Measurements from ENCODE around the gene CDC14A. TPM values are rescaled to one million over a fixed set of nuclear protein-coding genes. Genes with fewer than 3 reads are reported as not detected.

CDC14A gene
- total RNA-seq, 2 experiments from 2014 or later, result 16.0 to 18.4 TPM

DNA sequence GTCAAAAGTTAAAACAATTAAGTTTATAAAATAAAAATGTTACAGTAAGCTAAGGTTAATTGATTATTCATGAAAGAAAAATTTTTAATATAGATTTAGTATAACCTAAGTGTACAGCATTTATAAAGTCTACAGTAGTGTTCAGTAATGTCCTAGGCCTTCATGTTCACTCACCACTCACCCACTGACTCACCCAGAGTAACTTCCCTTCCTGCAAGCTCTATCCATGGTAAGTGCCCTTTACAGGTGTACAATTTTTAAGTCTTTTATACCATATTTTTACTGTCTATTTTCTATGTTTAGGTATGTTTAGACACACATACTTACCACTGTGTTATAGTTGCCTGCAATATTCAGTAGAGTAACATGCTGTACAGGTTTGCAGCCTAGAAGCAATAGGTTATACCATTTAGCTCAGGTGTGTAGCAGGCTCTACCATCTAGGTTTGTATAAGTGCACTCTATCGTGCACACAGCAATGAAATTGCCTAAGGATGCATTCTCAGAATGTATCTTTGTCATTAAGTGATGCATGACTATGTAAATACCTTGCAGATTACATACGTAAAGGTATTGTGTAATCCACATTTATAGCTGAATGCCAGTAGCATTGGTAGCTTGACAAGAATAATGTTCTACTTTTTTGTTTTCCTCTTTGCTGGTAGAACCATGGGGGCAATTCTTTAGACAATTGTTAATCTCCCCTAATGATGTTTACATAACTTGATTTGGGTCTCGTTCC, 149.9 kb downstream of the CDC14A start:
- CTCF ChIA-PET, result no interaction called here
- POLR2A ChIA-PET, result interaction anchor here (0.6 kb wide), 1 partner anchor 213 kb away, joined by 3 read pairs; no protein-coding TSS in a partner anchor

- CTCF ChIA-PET, result no interaction called here
- POLR2A ChIA-PET, result no interaction called here
Measured at GRCh38 chr1:100506217-100506616, 153.9 kb downstream of the CDC14A start.

- ChIA-PET POLR2A (no interaction called here), CTCF (no interaction called here)
Measured at GRCh38 chr1:100510451-100510850, 158.1 kb downstream of the CDC14A start.

DNA sequence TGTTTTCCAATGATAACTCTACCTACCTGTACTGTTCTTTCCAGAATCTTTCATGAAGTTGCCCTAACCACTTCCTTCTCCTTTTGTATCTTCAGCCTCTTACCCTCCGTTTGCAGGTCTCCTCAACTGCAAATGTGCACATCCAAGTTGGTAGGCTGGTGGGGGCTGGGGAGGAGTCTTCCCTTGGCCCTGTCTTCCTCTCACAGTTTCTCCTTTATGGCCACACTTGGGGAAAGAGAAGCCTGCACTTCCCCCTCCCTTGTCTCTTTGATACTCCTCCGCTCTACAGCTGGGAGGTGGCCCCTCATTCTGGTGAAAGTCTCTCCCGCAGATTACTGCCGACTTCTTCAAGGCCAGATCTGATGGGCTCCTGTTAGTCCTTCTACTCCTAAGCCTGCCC, 158.8 kb downstream of the CDC14A start:
- CTCF ChIA-PET, result no interaction called here
- POLR2A ChIA-PET, result no interaction called here

DNA sequence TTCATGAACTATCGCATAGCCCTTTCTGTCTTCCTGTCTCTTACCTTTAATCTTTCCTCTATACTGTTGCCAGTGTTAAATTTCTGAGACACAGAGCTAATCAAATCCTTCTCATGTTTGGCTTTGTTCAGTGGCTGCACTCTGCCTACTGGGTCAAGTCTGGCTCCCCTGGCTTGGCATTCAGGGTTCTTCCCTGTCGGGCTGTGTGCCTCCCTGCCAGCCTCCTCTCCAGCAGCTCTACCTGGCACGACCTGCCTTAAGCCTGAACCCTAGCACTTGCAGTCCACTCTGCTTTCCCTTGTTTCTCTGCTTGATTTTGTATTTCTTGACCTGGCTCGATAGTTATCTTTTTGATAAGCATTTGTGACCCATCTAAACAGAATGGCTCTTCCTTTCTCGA, 159.5 kb downstream of the CDC14A start:
- CTCF ChIA-PET, result no interaction called here
- POLR2A ChIA-PET, result no interaction called here

DNA sequence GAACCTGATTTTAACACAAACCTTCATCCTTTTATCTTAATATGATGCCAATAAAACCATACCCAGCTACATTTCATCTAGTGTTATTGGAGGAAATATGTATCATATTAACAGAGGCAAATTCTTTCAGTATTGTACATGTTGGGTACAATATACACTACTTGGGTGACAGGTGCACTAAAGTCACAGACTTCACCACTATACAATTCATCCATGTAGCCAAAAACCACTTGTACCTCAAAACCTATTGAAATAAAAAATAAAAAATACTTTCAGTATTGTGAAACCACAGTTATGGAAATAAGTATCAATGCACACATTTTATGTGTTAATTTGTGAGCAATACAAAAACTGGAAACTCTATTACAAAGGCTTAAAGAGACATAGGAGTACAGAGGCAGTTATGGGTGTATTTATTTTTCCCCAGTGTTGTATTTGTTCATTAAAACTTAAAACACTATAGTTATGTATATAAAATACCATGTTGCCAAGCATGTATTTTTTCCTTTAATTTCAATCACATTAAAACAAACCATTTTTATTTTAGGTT, 160.6 kb downstream of the CDC14A start:
- ChIA-PET CTCF (no interaction called here), POLR2A (no interaction called here)

- POLR2A ChIA-PET, result no interaction called here
- CTCF ChIA-PET, result interaction anchor here (0.5 to 0.6 kb wide), 2 partner anchors 282 to 501 kb away, joined by 3 read pairs; no protein-coding TSS in a partner anchor
Measured at GRCh38 chr1:100516857-100517256, 164.6 kb downstream of the CDC14A start.

DNA sequence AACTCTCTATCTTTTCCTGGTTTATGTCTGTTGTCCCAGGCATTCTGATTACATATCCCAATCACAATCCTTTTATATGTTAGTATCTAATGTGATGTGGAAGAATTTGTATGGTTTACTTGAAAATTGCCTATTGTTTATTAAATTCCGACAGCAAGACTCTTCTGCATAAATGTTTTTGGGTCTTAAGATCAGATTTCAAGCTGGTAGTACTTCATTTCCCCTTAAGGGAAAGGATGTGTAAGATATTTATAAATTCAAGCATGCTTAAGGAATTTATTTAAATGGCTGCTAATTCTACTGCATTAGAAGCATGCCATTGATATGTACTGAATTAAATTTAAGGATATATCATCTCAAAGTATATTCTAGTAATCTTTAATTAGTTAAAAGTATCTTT, 165.2 kb downstream of the CDC14A start:
- POLR2A ChIA-PET, result no interaction called here
- CTCF ChIA-PET, result interaction anchor here (0.5 to 0.6 kb wide), 2 partner anchors 283 to 502 kb away, joined by 3 read pairs; no protein-coding TSS in a partner anchor

DNA sequence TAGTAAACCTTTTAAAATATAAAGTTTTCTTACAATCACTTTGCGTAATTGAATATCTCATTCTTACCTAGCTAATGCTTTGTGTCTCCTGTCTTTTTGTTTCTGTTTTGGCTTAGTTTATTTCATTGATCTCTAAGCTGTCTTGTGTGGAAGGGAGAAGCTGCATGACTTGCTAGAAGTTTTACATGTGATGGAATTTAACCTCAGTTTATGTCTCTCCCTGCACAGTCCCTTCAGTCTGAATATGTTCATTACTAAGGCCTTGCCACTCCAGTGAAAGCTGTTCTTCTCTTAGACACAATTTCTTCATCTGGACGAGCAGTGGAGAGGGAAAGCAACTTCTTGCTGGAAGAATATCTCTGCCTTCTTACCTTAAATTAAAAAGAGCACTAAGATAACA, 165.7 kb downstream of the CDC14A start:
- CTCF ChIA-PET, result no interaction called here
- POLR2A ChIA-PET, result no interaction called here

- POLR2A ChIA-PET, result no interaction called here
- CTCF ChIA-PET, result no interaction called here
Measured at GRCh38 chr1:100523038-100523652, 170.8 kb downstream of the CDC14A start.

DNA sequence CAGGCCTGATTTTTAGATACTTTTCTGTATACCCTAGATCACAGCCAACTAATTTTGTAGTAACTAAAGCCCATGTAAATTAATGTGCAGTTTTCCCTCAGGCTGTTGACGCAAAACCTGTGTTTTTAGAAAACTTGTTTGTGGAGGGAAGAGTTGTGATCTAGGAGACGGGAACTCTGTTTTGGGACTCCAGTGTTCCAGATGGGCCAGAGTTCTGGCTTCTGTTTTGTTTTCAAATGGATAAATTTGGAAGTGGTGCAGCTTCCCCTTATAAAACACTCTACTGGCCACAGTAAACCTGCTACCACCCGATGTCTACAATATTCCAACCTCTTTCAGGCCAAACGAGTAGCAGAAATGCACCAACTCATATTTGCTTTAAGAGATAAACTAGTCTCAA, 172.0 kb downstream of the CDC14A start:
- CTCF ChIA-PET, result no interaction called here
- POLR2A ChIA-PET, result no interaction called here

GRCh38 chr1:100526894-100527293, 174.6 kb downstream of the CDC14A start:
- ChIA-PET CTCF (no interaction called here), POLR2A (no interaction called here)

GRCh38 chr1:100528871-100529270, 176.6 kb downstream of the CDC14A start:
- ChIA-PET CTCF (interaction anchor here (0.6 to 1.2 kb wide), 3 partner anchors 10 to 86 kb away, joined by 3 read pairs; no protein-coding TSS in a partner anchor), POLR2A (no interaction called here)

DNA sequence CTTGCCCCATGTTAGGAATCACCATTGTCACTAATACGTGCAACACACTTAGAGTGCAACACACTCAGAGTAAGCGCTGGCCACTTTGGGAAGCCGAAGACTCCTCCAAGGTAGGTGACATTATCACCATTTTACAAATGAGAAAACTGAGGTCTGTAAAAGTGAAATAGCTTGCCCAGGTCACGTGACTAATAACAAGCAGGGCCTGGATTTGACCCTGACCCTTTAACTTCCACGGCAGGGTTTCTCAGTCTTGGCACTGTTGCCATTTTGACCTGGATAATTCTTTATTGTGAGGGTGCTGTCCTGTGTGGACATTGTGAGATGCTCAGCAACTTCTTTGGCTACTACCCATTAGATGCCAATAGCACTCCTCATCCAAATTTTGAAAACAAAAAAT, 177.8 kb downstream of the CDC14A start:
- POLR2A ChIA-PET, result interaction anchor here (0.7 kb wide), 1 partner anchor 119 kb away, joined by 3 read pairs; no protein-coding TSS in a partner anchor
- CTCF ChIA-PET, result interaction anchor here (1.1 to 1.6 kb wide), 3 partner anchors 9 to 13 kb away, joined by 3 to 5 read pairs (median 3); no protein-coding TSS in a partner anchor

- POLR2A ChIA-PET, result no interaction called here
Measured at GRCh38 chr1:100530880-100531487, 178.7 kb downstream of the CDC14A start.

GRCh38 chr1:100532645-100533044, 180.3 kb downstream of the CDC14A start:
- POLR2A ChIA-PET, result no interaction called here
- CTCF ChIA-PET, result no interaction called here

More at GRCh38 chr1:100530880-100531487, 178.7 kb downstream of the CDC14A start:
- CTCF ChIA-PET, result interaction anchor here (1.6 kb wide), 1 partner anchor 12 kb away, joined by 5 read pairs; no protein-coding TSS in a partner anchor

DNA sequence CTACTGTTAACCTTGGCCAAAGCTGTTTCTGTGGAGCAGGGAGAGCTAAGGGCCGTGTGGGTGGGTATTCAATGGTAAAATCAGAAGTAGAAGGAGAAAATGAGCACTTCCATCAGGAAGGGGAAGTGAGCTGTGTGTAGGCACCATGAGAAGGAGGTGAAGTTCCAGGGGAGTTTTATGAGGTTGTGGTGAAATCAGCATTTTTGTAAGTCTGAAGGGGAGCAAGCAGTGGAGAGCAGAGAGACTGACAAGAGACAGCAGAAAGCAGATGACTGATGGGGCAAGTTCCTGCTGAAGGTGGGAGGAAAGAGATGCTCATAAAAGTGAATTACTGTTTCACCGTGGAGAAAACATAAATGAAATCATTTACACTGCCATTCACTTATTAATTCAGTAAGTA, 183.0 kb downstream of the CDC14A start:
- CTCF ChIA-PET, result no interaction called here
- POLR2A ChIA-PET, result no interaction called here

- CTCF ChIA-PET, result no interaction called here
- POLR2A ChIA-PET, result no interaction called here
Measured at GRCh38 chr1:100536031-100536430, 183.7 kb downstream of the CDC14A start.

- ChIA-PET CTCF (interaction anchor here (0.9 to 1.4 kb wide), 3 partner anchors 10 to 329 kb away, joined by 3 read pairs; no protein-coding TSS in a partner anchor), POLR2A (no interaction called here)
Measured at GRCh38 chr1:100538913-100539835, 186.9 kb downstream of the CDC14A start.

Data from activated CD8-positive, alpha-beta memory T cell treated with anti-CD3 and anti-CD28 coated beads for 36 hours (primary cell).